Measurements from ENCODE around the gene PPP1R16B. TPM values are rescaled to one million over a fixed set of nuclear protein-coding genes. Genes with fewer than 3 reads are reported as not detected.

PPP1R16B gene
- total RNA-seq, 1 donor from 2014 or later = 6.4 TPM

GRCh38 chr20:38883081-38883980, 77.8 kb downstream of the PPP1R16B start:
- TF ChIP-seq POLR2A (IDR thresholded peaks at IDR 0.05) = no peak
- no peak for TF ChIP-seq CTCF (IDR thresholded peaks at IDR 0.05)
- TF ChIP-seq POLR2AphosphoS5 (IDR thresholded peaks at IDR 0.05; ENCODE audit: insufficient read depth in 1 of 2, low read depth in 1 of 2) = no peak
- no peaks in the 10 kb centered on the region for H3K4me1 ChIP-seq
- no peaks in the 10 kb centered on the region for H3K27me3 ChIP-seq
- no peak for DNase-seq (ENCODE audit: extremely low spot score in 2 of 2)
- no peak overlapping the region for H3K27ac ChIP-seq
- no peaks in the 10 kb centered on the region for H3K36me3 ChIP-seq
- no peak overlapping the region for H3K4me3 ChIP-seq
- no peaks in the 10 kb centered on the region for H3K9me3 ChIP-seq
- intact Hi-C loops (cut with DNase I) = no loop called here

GRCh38 chr20:38883981-38884733, 78.7 kb downstream of the PPP1R16B start:
- H3K4me3 ChIP-seq = no peak overlapping the region
- no peaks in the 10 kb centered on the region for H3K4me1 ChIP-seq
- DNase-seq (ENCODE audit: extremely low spot score in 2 of 2) = no peak
- intact Hi-C loops (cut with DNase I) = no loop called here
- H3K27ac ChIP-seq = no peak overlapping the region
- no peaks in the 10 kb centered on the region for H3K27me3 ChIP-seq
- H3K9me3 ChIP-seq = no peaks in the 10 kb centered on the region
- H3K36me3 ChIP-seq = no peaks in the 10 kb centered on the region
- TF ChIP-seq CTCF (IDR thresholded peaks at IDR 0.05) (no peak), POLR2AphosphoS5 (IDR thresholded peaks at IDR 0.05; ENCODE audit: insufficient read depth in 1 of 2, low read depth in 1 of 2) (no peak), POLR2A (IDR thresholded peaks at IDR 0.05) (no peak)

GRCh38 chr20:38885357-38885756, 79.9 kb downstream of the PPP1R16B start:
- no peaks in the 10 kb centered on the region for H3K27me3 ChIP-seq
- intact Hi-C loops (cut with DNase I) = no loop called here
- DNase-seq (ENCODE audit: extremely low spot score in 2 of 2) = no peak
- H3K9me3 ChIP-seq = no peaks in the 10 kb centered on the region
- no peaks in the 10 kb centered on the region for H3K4me1 ChIP-seq
- TF ChIP-seq POLR2AphosphoS5 (IDR thresholded peaks at IDR 0.05; ENCODE audit: insufficient read depth in 1 of 2, low read depth in 1 of 2) = no peak
- no peak for TF ChIP-seq POLR2A (IDR thresholded peaks at IDR 0.05)
- no peak for TF ChIP-seq CTCF (IDR thresholded peaks at IDR 0.05)
- no peak overlapping the region for H3K27ac ChIP-seq
- H3K4me3 ChIP-seq = no peak overlapping the region
- H3K36me3 ChIP-seq = no peaks in the 10 kb centered on the region

GRCh38 chr20:38888059-38888831, 82.7 kb downstream of the PPP1R16B start:
- no peak for DNase-seq (ENCODE audit: extremely low spot score in 2 of 2)
- intact Hi-C loops (cut with DNase I) = no loop called here
- Histone ChIP-seq H3K4me3 (no peak overlapping the region), H3K36me3 (no peaks in the 10 kb centered on the region), H3K9me3 (no peaks in the 10 kb centered on the region), H3K27me3 (no peaks in the 10 kb centered on the region), H3K4me1 (peaks cover under 1% of the 10 kb centered on the region), H3K27ac (no peak overlapping the region)
- TF ChIP-seq POLR2AphosphoS5 (IDR thresholded peaks at IDR 0.05; ENCODE audit: insufficient read depth in 1 of 2, low read depth in 1 of 2) (no peak), CTCF (IDR thresholded peaks at IDR 0.05) (no peak), POLR2A (IDR thresholded peaks at IDR 0.05) (no peak)

All from vagina (tissue), 2 donors.